HepG2 (cell line): ENCODE results near the gene STK38L.

Experiments
- CHD4 ChIP-seq: fragments of 200-600 bp; sonication (generic); IDR thresholded peaks from 2 replicates; pipeline ENCODE4 v1.7.0; 2017; ENCODE audit warnings: mild to moderate bottlenecking, low read length, borderline replicate concordance
- CTCF ChIP-seq: sonication (generic); formaldehyde crosslinking; IDR thresholded peaks from 2 replicates; pipeline ENCODE4 v1.5.0; 2020; ENCODE audit warnings: mild to moderate bottlenecking, missing genetic modification reagents, moderate library complexity
- FOSL2 ChIP-seq: sonication (generic); formaldehyde crosslinking; IDR thresholded peaks from 2 replicates; pipeline ENCODE4 v1.4.0; 2020; ENCODE audit warnings: missing genetic modification reagents
- FOXM1 ChIP-seq: sonication (generic); formaldehyde crosslinking; IDR thresholded peaks from 2 replicates; pipeline ENCODE4 v1.5.0; 2020; ENCODE audit warnings: missing genetic modification reagents
- ZNF44 ChIP-seq: sonication (generic); formaldehyde crosslinking; IDR thresholded peaks from 2 replicates; pipeline ENCODE4 v1.5.1; 2020; ENCODE audit warnings: mild to moderate bottlenecking, missing genetic modification reagents

GRCh38 chr12:27207615-27208413 is 36.3 kb upstream of the STK38L start:
- TF ChIP-seq CHD4 (no peak), ZNF44 (no peak), FOSL2 (CRISPR knock-in tag) (no peak), FOXM1 (CRISPR knock-in tag) (no peak), CTCF (CRISPR knock-in tag) (no peak)
